ENCODE results near the gene AHNAK2. TPM values are rescaled to one million over a fixed set of nuclear protein-coding genes. Genes with fewer than 3 reads are reported as not detected.

The AHNAK2 gene
- total and polyA plus RNA-seq, 4 experiments from 2014 or later = 0.06 to 0.15 TPM; not detected in 2

GRCh38 chr14:105023791-105024480 is 45.8 kb upstream of the AHNAK2 start:
- ChIA-PET POLR2A (ENCODE audit: partially characterized antibody) (no interaction called here), CTCF (ENCODE audit: partially characterized antibody) (interaction anchor here (1.1 to 6.6 kb wide), 2 partner anchors 21 to 47 kb away, joined by 3 to 46 read pairs; no protein-coding TSS in a partner anchor)
- Mint-ChIP-seq H3K27ac (peak overlapping the region in 6 of 7 donors; percentile 4 to 93 (median 57)), H3K4me1 (peaks cover 20 to 66% (median 41%) of the 10 kb centered on the region in 4 donors), H3K4me3 (peak overlapping the region in 2 of 8 donors; percentile 17 to 54), H3K9me3 (no peaks in the 10 kb centered on the region), H3K27me3 (peaks cover 0 to 1% of the 10 kb centered on the region in 2 donors), H3K36me3 (peaks cover 3 to 11% of the 10 kb centered on the region in 2 donors)
- H3K36me3 ChIP-seq (ENCODE audit: insufficient read depth, low read length) = no peaks in the 10 kb centered on the region
- peak overlapping the region; percentile 14 for H3K27ac ChIP-seq (ENCODE audit: low read depth, low read length)
- H3K4me3 ChIP-seq (ENCODE audit: low read length in 2 of 2) = no peak overlapping the region
- no peaks in the 10 kb centered on the region for H3K9me3 ChIP-seq (ENCODE audit: control insufficient read depth in 1 of 2, low read length in 2 of 2)
- DNase-seq = no peak
- intact Hi-C loops (cut with micrococcal nuclease) = loop anchor here (5.0 kb wide), 2 partner anchors 272 to 1307 kb away; partner anchors contain the start of genes SIVA1, XRCC3 and ZFYVE21
- no peaks in the 10 kb centered on the region for H3K27me3 ChIP-seq (ENCODE audit: insufficient read depth, low read length)
- peaks cover 53% of the 10 kb centered on the region for H3K4me1 ChIP-seq (ENCODE audit: insufficient read depth, low read length)

- Mint-ChIP-seq H3K4me1 (peaks cover 19 to 74% (median 45%) of the 10 kb centered on the region in 4 donors), H3K9me3 (no peaks in the 10 kb centered on the region), H3K4me3 (peak overlapping the region in 1 of 8 donors; percentile 54), H3K27me3 (peaks cover 0 to 1% of the 10 kb centered on the region in 2 donors), H3K27ac (peak overlapping the region in 5 of 7 donors; percentile 63 to 93 (median 74)), H3K36me3 (peaks cover 3 to 12% of the 10 kb centered on the region in 2 donors)
- CTCF ChIA-PET (ENCODE audit: partially characterized antibody) = interaction anchor here (1.1 to 6.6 kb wide), 3 partner anchors 9 to 46 kb away, joined by 3 to 46 read pairs (median 3); no protein-coding TSS in a partner anchor
- no peak overlapping the region for H3K27ac ChIP-seq (ENCODE audit: low read depth, low read length)
- H3K27me3 ChIP-seq (ENCODE audit: insufficient read depth, low read length) = no peaks in the 10 kb centered on the region
- intact Hi-C loops (cut with micrococcal nuclease) = loop anchor here (5.0 kb wide), 2 partner anchors 271 to 1306 kb away; partner anchors contain the start of genes SIVA1, XRCC3 and ZFYVE21
- no peak overlapping the region for H3K4me3 ChIP-seq (ENCODE audit: low read length in 2 of 2)
- DNase-seq = no peak
- H3K4me1 ChIP-seq (ENCODE audit: insufficient read depth, low read length) = peaks cover 60% of the 10 kb centered on the region
- POLR2A ChIA-PET (ENCODE audit: partially characterized antibody) = interaction anchor here (0.7 to 1.0 kb wide), 2 partner anchors 11 to 40 kb away, joined by 3 to 4 read pairs; no protein-coding TSS in a partner anchor
- H3K36me3 ChIP-seq (ENCODE audit: insufficient read depth, low read length) = no peaks in the 10 kb centered on the region
- H3K9me3 ChIP-seq (ENCODE audit: control insufficient read depth in 1 of 2, low read length in 2 of 2) = no peaks in the 10 kb centered on the region
These were observed 45.0 kb upstream of the AHNAK2 start for GRCh38 chr14:105023144-105023543.

GRCh38 chr14:105022276-105022670 is 44.1 kb upstream of the AHNAK2 start:
- no peaks in the 10 kb centered on the region for H3K27me3 ChIP-seq (ENCODE audit: insufficient read depth, low read length)
- intact Hi-C loops (cut with micrococcal nuclease) = loop anchor here (5.0 kb wide), 2 partner anchors 270 to 1305 kb away; partner anchors contain the start of genes SIVA1, XRCC3 and ZFYVE21
- H3K9me3 ChIP-seq (ENCODE audit: control insufficient read depth in 1 of 2, low read length in 2 of 2) = no peaks in the 10 kb centered on the region
- CTCF ChIA-PET (ENCODE audit: partially characterized antibody) = interaction anchor here (1.4 to 6.6 kb wide), 3 partner anchors 10 to 23 kb away, joined by 3 to 46 read pairs (median 3); no protein-coding TSS in a partner anchor
- POLR2A ChIA-PET (ENCODE audit: partially characterized antibody) = interaction anchor here (0.6 to 4.9 kb wide), 4 partner anchors 8 to 41 kb away, joined by 3 to 70 read pairs (median 18); partner anchors contain the start of genes CLBA1 and GPR132
- Mint-ChIP-seq H3K4me3 (peak overlapping the region; percentile 8 to 94 (median 90)), H3K4me1 (peaks cover 23 to 82% (median 51%) of the 10 kb centered on the region in 4 donors), H3K27me3 (peaks cover 0 to 1% of the 10 kb centered on the region in 2 donors), H3K9me3 (no peaks in the 10 kb centered on the region), H3K27ac (peak overlapping the region in 6 of 7 donors; percentile 35 to 97 (median 94)), H3K36me3 (peaks cover 0 to 12% of the 10 kb centered on the region in 2 donors)
- H3K36me3 ChIP-seq (ENCODE audit: insufficient read depth, low read length) = no peaks in the 10 kb centered on the region
- no peak for DNase-seq
- peak overlapping the region in 1 of 2 donors; percentile 61 for H3K4me3 ChIP-seq (ENCODE audit: low read length in 2 of 2)
- peaks cover 67% of the 10 kb centered on the region for H3K4me1 ChIP-seq (ENCODE audit: insufficient read depth, low read length)
- H3K27ac ChIP-seq (ENCODE audit: low read depth, low read length) = peak overlapping the region; percentile 61

- Mint-ChIP-seq H3K4me3 (peak overlapping the region; percentile 88 to 94 (median 90)), H3K27me3 (peaks cover 0 to 1% of the 10 kb centered on the region in 2 donors), H3K36me3 (peaks cover 0 to 12% of the 10 kb centered on the region in 2 donors), H3K9me3 (no peaks in the 10 kb centered on the region), H3K27ac (peak overlapping the region; percentile 92 to 97 (median 94)), H3K4me1 (peaks cover 24 to 82% (median 53%) of the 10 kb centered on the region in 4 donors)
- Histone ChIP-seq H3K4me3 (ENCODE audit: low read length in 2 of 2) (peak overlapping the region; percentile 61 to 71), H3K27ac (ENCODE audit: low read depth, low read length) (peak overlapping the region; percentile 61), H3K36me3 (ENCODE audit: insufficient read depth, low read length) (no peaks in the 10 kb centered on the region), H3K9me3 (ENCODE audit: control insufficient read depth in 1 of 2, low read length in 2 of 2) (no peaks in the 10 kb centered on the region), H3K27me3 (ENCODE audit: insufficient read depth, low read length) (no peaks in the 10 kb centered on the region), H3K4me1 (ENCODE audit: insufficient read depth, low read length) (peaks cover 68% of the 10 kb centered on the region)
- ChIA-PET CTCF (ENCODE audit: partially characterized antibody) (interaction anchor here (1.3 to 6.6 kb wide), 4 partner anchors 10 to 44 kb away, joined by 3 to 46 read pairs (median 4); partner anchors contain the start of gene GPR132), POLR2A (ENCODE audit: partially characterized antibody) (interaction anchor here (0.6 to 4.9 kb wide), 11 partner anchors 7 to 279 kb away, joined by 3 to 70 read pairs (median 8); partner anchors contain the start of genes BRF1, CLBA1 and GPR132)
- no peak for DNase-seq
- intact Hi-C loops (cut with micrococcal nuclease) = loop anchor here (1.0 to 5.0 kb wide), 10 partner anchors 12 to 1304 kb away; partner anchors contain the start of genes BRF1, CLBA1, GPR132 and SIVA1
These were observed 43.6 kb upstream of the AHNAK2 start for GRCh38 chr14:105021656-105022275.

- H3K4me1 ChIP-seq (ENCODE audit: insufficient read depth, low read length) = peaks cover 72% of the 10 kb centered on the region
- peak; percentile 94 to 98 (median 97) for DNase-seq
- Mint-ChIP-seq H3K36me3 (peaks cover under 1 to 10% of the 10 kb centered on the region in 2 donors), H3K4me3 (peak within 1 kb of the TSS; percentile 92 to 98 (median 94)), H3K27ac (peak within 1 kb of the TSS; percentile 94 to 97 (median 96)), H3K4me1 (peaks cover 29 to 84% (median 57%) of the 10 kb centered on the region in 4 donors), H3K27me3 (peaks cover 0 to 1% of the 10 kb centered on the region in 2 donors), H3K9me3 (no peaks in the 10 kb centered on the region)
- H3K4me3 ChIP-seq (ENCODE audit: low read length in 2 of 2) = peak within 1 kb of the TSS; percentile 69 to 71
- H3K9me3 ChIP-seq (ENCODE audit: control insufficient read depth in 1 of 2, low read length in 2 of 2) = no peaks in the 10 kb centered on the region
- ChIA-PET POLR2A (ENCODE audit: partially characterized antibody) (interaction anchor here (0.7 to 4.9 kb wide), 21 partner anchors 8 to 464 kb away, joined by 3 to 70 read pairs (median 4); partner anchors contain the start of genes BRF1, CLBA1, GPR132 and PACS2), CTCF (ENCODE audit: partially characterized antibody) (interaction anchor here (0.7 to 6.6 kb wide), 6 partner anchors 10 to 44 kb away, joined by 3 to 46 read pairs (median 4); partner anchors contain the start of genes CLBA1 and GPR132)
- H3K36me3 ChIP-seq (ENCODE audit: insufficient read depth, low read length) = no peaks in the 10 kb centered on the region
- H3K27ac ChIP-seq (ENCODE audit: low read depth, low read length) = peak within 1 kb of the TSS; percentile 75
- H3K27me3 ChIP-seq (ENCODE audit: insufficient read depth, low read length) = no peaks in the 10 kb centered on the region
- intact Hi-C loops (cut with micrococcal nuclease) = loop anchor here (1.0 to 5.0 kb wide), 10 partner anchors 12 to 1304 kb away; partner anchors contain the start of genes BRF1, CLBA1, GPR132 and SIVA1
These were observed 42.9 kb upstream of the AHNAK2 start, which contains the start of gene CDCA4 for GRCh38 chr14:105020815-105021655. CDCA4 (minus strand) TSS chr14:105021083; CDS start chr14:105011929, 9,154 bp downstream.
